K562 (cell line): Measurements from ENCODE around the gene RAB4B. TPM values are rescaled to one million over a fixed set of nuclear protein-coding genes. Genes with fewer than 3 reads are reported as not detected.

ENCODE experiments used
- ATF2 ChIP-seq: sonication (generic); formaldehyde crosslinking; IDR thresholded peaks from 2 replicates; pipeline ENCODE4 v1.8.1; 2022; ENCODE audit warnings: missing genetic modification reagents
- ETV6 ChIP-seq, 3 experiments: fragments of 150-350 bp in 1 of 3; sonication (generic) in 1 of 3; formaldehyde crosslinking in 1 of 3; IDR thresholded peaks; 2 replicates each; pipeline versions ENCODE4 v1.6.1 to v1.8.0; 2014 to 2022; ENCODE audit warnings: borderline replicate concordance in 2 of 3, low read depth in 2 of 3, antibody characterized with exemption in 1 of 3, low read length in 1 of 3, mild to moderate bottlenecking in 1 of 3, missing genetic modification reagents in 1 of 3
- HMGXB4 ChIP-seq: sonication (generic); formaldehyde crosslinking; IDR thresholded peaks from 2 replicates; pipeline ENCODE4 v1.8.1; 2023; ENCODE audit warnings: mild to moderate bottlenecking, missing genetic modification reagents
- MNT ChIP-seq, 2 experiments: fragments of 450-650 bp; conservative IDR thresholded peaks; 2 replicates each; pipeline ENCODE4 v1.6.1; 2017; ENCODE audit warnings: mild to moderate bottlenecking in 2 of 2, moderate library complexity in 2 of 2
- POLR2B ChIP-seq: fragments of 450-650 bp; IDR thresholded peaks from 2 replicates; pipeline ENCODE4 v1.6.1; 2018; ENCODE audit warnings: low read depth; ENCODE audit not compliant: partially characterized antibody
- RBM22 ChIP-seq: fragments of 200-400 bp; formaldehyde crosslinking; IDR thresholded peaks from 2 replicates; pipeline ENCODE4 v1.6.1; 2018; ENCODE audit warnings: low read length, low read depth; ENCODE audit not compliant: poor library complexity, severe bottlenecking
- RFX7 ChIP-seq: fragments of 250-450 bp; sonication (Bioruptor Pico); IDR thresholded peaks from 2 replicates; pipeline ENCODE4 v1.5.1; 2021; ENCODE audit warnings: mild to moderate bottlenecking
- TAF1 ChIP-seq: IDR thresholded peaks from 2 replicates; pipeline ENCODE4 v1.6.1; 2011; ENCODE audit warnings: mild to moderate bottlenecking, low read length, moderate library complexity; ENCODE audit not compliant: insufficient read depth, control insufficient read depth, severe bottlenecking; ENCODE audit errors: extremely low read depth
- THAP7 ChIP-seq: fragments of 250-450 bp; sonication (Bioruptor Pico); IDR thresholded peaks from 2 replicates; pipeline ENCODE4 v1.5.0; 2021
- ZBTB7A ChIP-seq: IDR thresholded peaks from 2 replicates; pipeline ENCODE4 v1.6.1; 2011; ENCODE audit warnings: low read depth, mild to moderate bottlenecking, low read length, moderate library complexity, borderline replicate concordance; ENCODE audit not compliant: control insufficient read depth
- ZBTB8A ChIP-seq: fragments of 450-650 bp; IDR thresholded peaks from 2 replicates; pipeline ENCODE4 v1.6.1; 2018; ENCODE audit warnings: mild to moderate bottlenecking, moderate library complexity; ENCODE audit not compliant: partially characterized antibody
- ZNF639 ChIP-seq, 2 experiments: fragments of 200-800 bp in 1 of 2; sonication (Bioruptor generic) in 1 of 2; sonication (generic) in 1 of 2; formaldehyde crosslinking in 1 of 2; IDR thresholded peaks in 1 of 2; conservative IDR thresholded peaks in 1 of 2; 2 replicates each; pipeline versions ENCODE4 v1.5.0 to v1.6.1; 2016 to 2020; ENCODE audit warnings: missing compliant biosample characterization in 1 of 2, missing genetic modification characterization in 1 of 2, missing genetic modification reagents in 1 of 2
- ZNF778 ChIP-seq: fragments of 450-650 bp; formaldehyde crosslinking; IDR thresholded peaks from 2 replicates; pipeline ENCODE4 v1.4.0; 2020; ENCODE audit warnings: mild to moderate bottlenecking, moderate library complexity
- polyA plus RNA-seq, 8 experiments: library from polyadenylated mRNA; depleted of rRNA in 4 of 8; stranded (reverse) in 5 of 8; unstranded in 3 of 8; fragments of >200 nt; fragmentation: Nextera tagmentation in 2 of 8; fragmentation: Illumina TruSeq in 1 of 8; extraction: Ambion mirVana in 2 of 8; extraction: Trizol in 1 of 8; gene quantifications; 2 replicates each; pipeline versions ENCODE4 v1.2.1 to v1.2.3, GENCODE V29; 2011 to 2014; ENCODE audit warnings: inconsistent platforms in 1 of 8, missing spikeins in 1 of 8
- total RNA-seq, 7 experiments: library from RNA; depleted of rRNA in 6 of 7; stranded (reverse); fragments of >200 nt in 6 of 7; fragmentation: Illumina TruSeq in 2 of 7; extraction: Trizol in 2 of 7; gene quantifications; 2 replicates each; pipeline versions ENCODE4 v1.2.1 to v1.2.3, GENCODE V29; 2011 to 2021; ENCODE audit warnings: low replicate concordance in 1 of 7
- TF ChIP-seq, protein P1 (sequence below), 2 experiments: IDR thresholded peaks; 2 replicates each; pipeline ENCODE4 v1.6.1; 2012; ENCODE audit warnings: improper control_type of control experiment in 2 of 2, low read depth in 2 of 2, low read length in 2 of 2, borderline replicate concordance in 1 of 2

The RAB4B gene
- total and polyA plus RNA-seq, 9 of the 15 experiments (the other 6 are each of a cell fraction or from before 2014, with no cell fraction given) = 0.28 to 20.4 (median 9.0) TPM

DNA sequence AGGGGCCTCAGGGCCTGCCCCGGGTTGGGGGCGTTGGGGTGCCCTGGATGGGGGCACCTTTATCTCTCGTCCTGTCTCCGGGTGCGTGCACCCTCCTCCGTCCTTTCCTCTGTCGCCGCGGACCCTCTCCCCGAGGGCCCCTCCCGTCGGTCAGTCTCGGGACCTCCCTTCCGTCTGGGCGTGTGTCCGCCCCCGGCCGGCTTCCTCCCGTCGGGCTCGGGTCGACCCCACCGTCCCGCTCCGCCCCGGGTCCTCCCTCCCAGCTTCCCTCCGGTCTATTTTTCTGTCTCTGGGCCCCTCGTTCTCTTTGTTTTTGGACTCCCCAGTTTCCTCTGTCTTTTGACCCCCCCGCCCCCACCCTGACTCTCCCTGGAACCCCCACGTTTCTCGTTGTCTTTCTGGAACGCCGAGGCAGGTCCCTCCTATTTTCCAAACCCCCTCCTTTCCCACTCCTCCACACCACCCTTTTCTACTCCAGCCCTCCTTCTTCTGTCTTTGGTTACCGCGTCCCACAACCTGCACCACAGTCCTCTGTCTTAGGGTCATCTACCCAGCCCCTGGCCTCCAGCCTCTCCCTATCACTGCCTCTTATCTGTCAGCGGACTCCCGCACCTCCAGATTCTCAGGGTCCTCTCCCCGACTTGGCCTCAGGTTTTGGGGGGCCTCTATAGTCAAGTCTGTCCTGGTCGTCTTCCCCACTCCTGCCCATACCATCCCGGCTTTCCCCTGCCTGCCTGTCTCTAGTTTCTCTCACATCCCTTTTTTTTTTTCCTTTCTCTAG lies 21.7 kb downstream of the RAB4B start (continued):
- TF ChIP-seq HMGXB4 (CRISPR knock-in tag) = no peak
- peak in 1 of 2 experiments; percentile 71; a peak in 2 of 4 replicates for TF ChIP-seq ZNF639 (CRISPR knock-in tag; conservative IDR thresholded peaks at IDR 0.05 in 1 of 2, IDR thresholded peaks at IDR 0.05 in 1 of 2)
- TF ChIP-seq ETV6 (IDR thresholded peaks at IDR 0.05; ENCODE audit: borderline replicate concordance in 1 of 2, low read depth in 2 of 2, low read length in 1 of 2) = no peak
- no peak for TF ChIP-seq ETV6 (CRISPR knock-in tag; IDR thresholded peaks at IDR 0.05; ENCODE audit: borderline replicate concordance)
- no peak for TF ChIP-seq ZNF778
- TF ChIP-seq ZBTB8A = no peak
- no peak for TF ChIP-seq RFX7 (CRISPR knock-in tag)
- peak; percentile 56 for TF ChIP-seq RBM22
- TF ChIP-seq, protein P1, sequence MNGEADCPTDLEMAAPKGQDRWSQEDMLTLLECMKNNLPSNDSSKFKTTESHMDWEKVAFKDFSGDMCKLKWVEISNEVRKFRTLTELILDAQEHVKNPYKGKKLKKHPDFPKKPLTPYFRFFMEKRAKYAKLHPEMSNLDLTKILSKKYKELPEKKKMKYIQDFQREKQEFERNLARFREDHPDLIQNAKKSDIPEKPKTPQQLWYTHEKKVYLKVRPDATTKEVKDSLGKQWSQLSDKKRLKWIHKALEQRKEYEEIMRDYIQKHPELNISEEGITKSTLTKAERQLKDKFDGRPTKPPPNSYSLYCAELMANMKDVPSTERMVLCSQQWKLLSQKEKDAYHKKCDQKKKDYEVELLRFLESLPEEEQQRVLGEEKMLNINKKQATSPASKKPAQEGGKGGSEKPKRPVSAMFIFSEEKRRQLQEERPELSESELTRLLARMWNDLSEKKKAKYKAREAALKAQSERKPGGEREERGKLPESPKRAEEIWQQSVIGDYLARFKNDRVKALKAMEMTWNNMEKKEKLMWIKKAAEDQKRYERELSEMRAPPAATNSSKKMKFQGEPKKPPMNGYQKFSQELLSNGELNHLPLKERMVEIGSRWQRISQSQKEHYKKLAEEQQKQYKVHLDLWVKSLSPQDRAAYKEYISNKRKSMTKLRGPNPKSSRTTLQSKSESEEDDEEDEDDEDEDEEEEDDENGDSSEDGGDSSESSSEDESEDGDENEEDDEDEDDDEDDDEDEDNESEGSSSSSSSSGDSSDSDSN (IDR thresholded peaks at IDR 0.05; ENCODE audit: borderline replicate concordance in 1 of 2, low read depth in 2 of 2, low read length in 2 of 2) = no peak
- TF ChIP-seq ATF2 (CRISPR knock-in tag) = no peak
- peak; percentile 41 for TF ChIP-seq TAF1
- no peak for TF ChIP-seq THAP7 (CRISPR knock-in tag)
- no peak for TF ChIP-seq POLR2B
- peak; percentile 69 for TF ChIP-seq ZBTB7A
- TF ChIP-seq MNT (conservative IDR thresholded peaks at IDR 0.05) = peak in 1 of 2 experiments; percentile 29; a peak in 1 of 4 replicates
